Skin epidermis (tissue), 12 donors: ENCODE results near the gene CEP112.
A peak's percentile ranks its signal among the peaks of the same experiment; 100 is the strongest.

Experiments used
- H3K27ac ChIP-seq, 21 experiments: fragments of 200-600 bp; sonication (generic) in 11 of 21; one replicate each; pipeline ENCODE4 v1.5.0; 2020; ENCODE audit warnings: mild to moderate bottlenecking in 3 of 21, inconsistent platforms in 2 of 21, moderate library complexity in 2 of 21
- H3K4me3 ChIP-seq, 7 experiments: fragments of 200-600 bp; sonication (generic) in 2 of 7; one replicate each; pipeline ENCODE4 v1.5.0; 2020; ENCODE audit warnings: inconsistent platforms in 2 of 7, mild to moderate bottlenecking in 2 of 7, moderate library complexity in 1 of 7

Gene CEP112

DNA sequence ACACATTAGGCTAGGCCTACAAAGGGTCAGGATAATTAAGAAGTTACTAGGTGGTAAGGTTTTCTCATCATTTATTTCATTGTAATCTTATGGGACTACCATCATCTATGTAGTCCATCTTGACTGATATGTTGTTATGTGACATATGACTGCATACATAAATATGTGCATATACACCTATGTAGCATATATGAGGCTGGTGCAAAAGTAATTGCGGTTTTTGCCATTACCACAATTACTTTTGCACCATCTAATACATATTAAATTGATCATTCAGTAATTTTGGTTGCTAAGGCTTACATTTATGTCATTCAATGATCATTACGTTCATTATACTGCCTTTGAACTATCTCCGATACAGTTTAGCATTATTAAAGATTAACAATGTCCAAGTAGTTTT lies 462.7 kb downstream of the CEP112 start:
- no peak overlapping the region for H3K4me3 ChIP-seq

GRCh38 chr17:65727832-65728231 lies 464.1 kb downstream of the CEP112 start:
- no peak overlapping the region for H3K4me3 ChIP-seq
- peak overlapping the region in 1 of 21 experiments; percentile 28 for H3K27ac ChIP-seq

More for the DNA sequence above, 462.7 kb downstream of the CEP112 start:
- peak overlapping the region in 1 of 21 experiments; percentile 81 for H3K27ac ChIP-seq

DNA sequence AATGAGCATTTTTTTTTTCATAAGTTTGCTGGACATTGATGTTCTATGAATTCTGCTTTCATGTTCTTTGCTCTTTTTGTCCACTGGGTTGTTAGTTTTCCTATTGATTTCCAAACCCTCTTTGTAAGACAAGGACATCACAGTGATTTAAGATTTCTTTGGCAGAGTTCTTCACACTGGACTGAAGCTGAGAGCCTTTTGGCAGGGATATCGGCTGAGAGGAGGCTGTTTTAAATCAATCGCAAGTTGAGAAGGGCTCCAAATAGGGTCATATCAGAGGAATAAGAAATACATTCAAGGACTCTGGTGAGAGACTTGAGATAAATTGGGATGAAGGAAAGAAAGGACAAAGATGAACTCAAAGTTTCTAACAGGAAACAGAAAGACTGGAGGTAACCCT lies 464.7 kb downstream of the CEP112 start:
- peak overlapping the region in 1 of 21 experiments; percentile 28 for H3K27ac ChIP-seq
- H3K4me3 ChIP-seq, result no peak overlapping the region

DNA sequence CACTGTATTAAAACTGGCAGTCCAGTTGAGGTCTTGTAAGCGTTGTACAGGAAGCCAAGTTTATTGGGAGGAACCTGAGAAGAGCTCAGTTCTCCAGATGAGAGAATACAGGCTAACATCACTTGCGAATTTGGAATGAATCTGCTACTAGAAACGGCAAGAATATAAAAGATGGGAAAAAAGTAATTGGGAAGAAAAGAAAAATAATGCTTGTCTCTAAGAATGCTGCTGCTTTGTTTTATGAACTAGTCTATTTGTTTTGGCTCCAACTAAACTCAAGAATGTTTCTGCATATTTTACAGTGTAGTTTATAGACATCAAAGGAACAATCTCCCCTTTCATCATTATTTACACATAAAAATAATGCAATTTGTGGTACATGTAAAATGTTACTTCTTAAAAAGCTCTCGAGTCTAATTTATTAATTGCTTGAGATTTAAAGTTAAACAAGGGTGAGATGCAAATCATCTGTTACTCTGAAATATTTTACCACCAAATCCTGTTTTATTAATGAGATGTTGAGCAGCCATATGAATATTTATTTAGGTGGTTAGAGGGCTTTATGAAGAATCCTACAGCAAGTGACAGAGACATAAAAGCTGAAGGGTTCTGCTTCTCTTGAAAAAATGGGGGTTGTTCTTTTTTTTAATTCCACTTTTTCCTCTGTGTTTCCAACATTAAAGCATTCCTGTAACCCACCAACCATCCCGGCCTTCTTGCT lies 468.3 kb downstream of the CEP112 start:
- H3K4me3 ChIP-seq, result no peak overlapping the region
- peak overlapping the region in 3 of 21 experiments; percentile 30 to 70 (median 40) for H3K27ac ChIP-seq

DNA sequence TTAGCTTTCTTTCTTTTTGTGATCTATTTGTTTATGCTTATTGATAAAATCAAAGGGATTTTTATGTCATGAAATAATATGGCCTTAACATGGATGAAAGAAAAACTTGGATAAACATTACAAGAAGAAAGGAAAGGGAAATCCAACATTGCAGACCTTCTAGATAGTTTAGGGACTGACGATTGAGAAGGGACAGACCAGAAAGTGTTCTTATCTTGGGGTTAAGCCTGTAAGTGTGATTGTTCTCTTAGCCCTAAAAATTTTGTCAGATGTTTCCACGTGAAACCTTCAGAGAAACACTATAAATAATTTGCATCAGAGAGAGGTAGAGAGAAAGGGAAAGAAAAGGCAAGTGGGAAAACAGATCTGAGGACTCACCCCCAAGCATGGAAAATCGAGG lies 473.3 kb downstream of the CEP112 start:
- Histone ChIP-seq H3K4me3 (no peak overlapping the region), H3K27ac (no peak overlapping the region)

DNA sequence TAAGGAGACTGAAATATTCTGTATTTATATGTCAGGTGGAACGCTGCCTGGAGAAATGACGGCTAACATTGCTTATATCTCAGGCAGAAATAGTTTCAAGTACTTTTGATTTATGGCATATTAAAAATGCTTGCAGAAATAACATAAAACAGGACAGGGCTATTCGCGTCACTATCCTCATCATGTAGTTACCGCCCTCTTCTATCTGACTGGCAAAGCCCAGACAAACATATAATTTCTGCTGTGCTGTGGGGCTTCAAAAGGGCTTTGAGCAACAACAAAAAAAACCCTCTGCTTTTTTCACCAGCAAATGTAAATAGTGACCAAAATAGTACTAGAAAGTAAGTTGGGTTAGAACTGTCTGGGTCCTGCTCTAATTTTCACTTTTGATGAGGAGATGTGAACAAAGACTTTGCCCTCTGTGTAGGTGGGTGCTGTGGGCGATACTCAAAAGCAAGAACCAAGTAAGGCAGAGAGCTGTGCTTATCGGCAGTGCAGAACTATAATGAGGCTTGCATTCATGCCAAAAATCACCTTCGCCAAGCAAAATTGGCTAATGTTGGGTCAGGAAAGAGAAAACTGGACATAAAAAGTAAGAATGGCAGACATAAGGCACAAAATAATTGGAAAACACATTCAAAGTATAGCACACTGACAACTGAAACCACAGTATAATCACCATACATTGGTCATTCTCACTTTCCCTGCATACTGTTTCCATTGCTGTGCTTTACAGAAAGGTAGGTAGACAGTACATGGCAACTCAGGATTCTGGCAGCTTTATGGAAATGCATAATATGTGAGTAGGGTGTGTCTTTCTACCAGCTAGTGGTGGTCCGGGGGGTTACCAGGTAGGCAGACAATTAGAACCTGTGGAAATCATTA lies 479.3 kb downstream of the CEP112 start:
- Histone ChIP-seq H3K4me3 (no peak overlapping the region), H3K27ac (no peak overlapping the region)

GRCh38 chr17:65711671-65712276 lies 480.2 kb downstream of the CEP112 start:
- Histone ChIP-seq H3K27ac (no peak overlapping the region), H3K4me3 (no peak overlapping the region)

- H3K27ac ChIP-seq, result no peak overlapping the region
- H3K4me3 ChIP-seq, result no peak overlapping the region
Measured at GRCh38 chr17:65707780-65708179, 484.2 kb downstream of the CEP112 start.

DNA sequence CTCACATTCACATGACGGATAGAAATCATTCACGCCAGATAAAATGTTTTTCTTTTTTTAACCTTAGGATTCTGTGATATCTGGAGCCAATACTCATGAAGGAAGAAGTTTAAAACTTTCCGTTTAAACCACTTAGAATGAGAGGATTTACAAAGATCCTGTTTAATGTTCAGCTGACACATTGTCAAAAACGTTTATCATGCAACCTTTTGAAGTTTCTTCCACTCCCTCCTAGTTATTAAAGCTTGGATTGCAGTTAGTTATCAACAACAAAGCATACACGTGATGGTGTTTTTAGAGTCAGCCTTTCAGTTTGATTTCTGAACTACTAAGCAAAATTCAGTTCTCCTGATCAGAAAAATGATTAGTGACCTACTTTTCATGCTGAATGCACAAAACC lies 487.2 kb downstream of the CEP112 start:
- no peak overlapping the region for H3K4me3 ChIP-seq
- H3K27ac ChIP-seq, result no peak overlapping the region

DNA sequence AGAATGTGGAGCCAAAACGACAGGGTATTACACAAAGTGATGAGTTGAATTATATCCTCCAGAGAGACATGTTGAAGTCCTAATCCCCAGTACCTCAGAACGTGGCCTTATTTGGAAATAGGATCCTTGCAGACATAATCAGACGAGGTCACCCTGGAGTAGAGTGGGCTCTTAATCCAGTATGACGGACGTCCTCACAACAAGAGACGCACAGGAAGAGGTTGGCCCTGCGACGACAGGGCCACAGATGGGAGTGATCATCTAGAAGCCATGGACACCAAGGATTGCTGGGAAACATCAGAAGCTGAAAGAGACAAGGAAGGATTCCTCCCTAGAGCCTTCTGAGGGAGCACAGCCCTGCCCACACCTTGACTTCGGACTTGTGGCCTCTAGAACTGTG lies 488.0 kb downstream of the CEP112 start:
- Histone ChIP-seq H3K4me3 (no peak overlapping the region), H3K27ac (no peak overlapping the region)

GRCh38 chr17:65699459-65699858 lies 492.5 kb downstream of the CEP112 start:
- Histone ChIP-seq H3K27ac (no peak overlapping the region), H3K4me3 (no peak overlapping the region)

- no peak overlapping the region for H3K4me3 ChIP-seq
- H3K27ac ChIP-seq, result peak overlapping the region in 4 of 21 experiments; percentile 9 to 61 (median 14)
Measured at GRCh38 chr17:65698381-65699061, 493.4 kb downstream of the CEP112 start.

GRCh38 chr17:65697661-65698060 lies 494.3 kb downstream of the CEP112 start:
- Histone ChIP-seq H3K27ac (peak overlapping the region in 5 of 21 experiments; percentile 24 to 61 (median 57)), H3K4me3 (no peak overlapping the region)

- Histone ChIP-seq H3K4me3 (no peak overlapping the region), H3K27ac (peak overlapping the region in 8 of 21 experiments; percentile 30 to 80 (median 54))
Measured at GRCh38 chr17:65696739-65697394, 495.1 kb downstream of the CEP112 start.

DNA sequence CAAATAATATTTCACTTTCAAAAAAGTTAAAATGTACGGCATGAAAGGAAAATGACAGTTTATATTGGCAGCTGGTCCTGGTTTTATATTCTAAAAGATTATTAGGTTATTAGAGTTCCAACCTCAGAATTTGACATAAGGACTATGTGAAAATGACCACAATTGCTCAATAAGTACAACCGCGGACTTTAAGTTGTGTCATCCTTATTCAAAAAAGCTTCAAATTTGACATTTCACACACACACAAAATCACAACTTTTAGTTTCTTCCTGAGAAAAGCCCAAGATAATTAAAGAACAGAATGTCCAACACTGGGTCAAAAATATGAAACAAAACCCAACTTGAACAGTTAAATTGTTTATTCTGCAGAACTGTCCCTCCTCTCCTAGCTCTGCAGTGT lies 497.3 kb downstream of the CEP112 start:
- H3K4me3 ChIP-seq, result no peak overlapping the region
- H3K27ac ChIP-seq, result no peak overlapping the region

DNA sequence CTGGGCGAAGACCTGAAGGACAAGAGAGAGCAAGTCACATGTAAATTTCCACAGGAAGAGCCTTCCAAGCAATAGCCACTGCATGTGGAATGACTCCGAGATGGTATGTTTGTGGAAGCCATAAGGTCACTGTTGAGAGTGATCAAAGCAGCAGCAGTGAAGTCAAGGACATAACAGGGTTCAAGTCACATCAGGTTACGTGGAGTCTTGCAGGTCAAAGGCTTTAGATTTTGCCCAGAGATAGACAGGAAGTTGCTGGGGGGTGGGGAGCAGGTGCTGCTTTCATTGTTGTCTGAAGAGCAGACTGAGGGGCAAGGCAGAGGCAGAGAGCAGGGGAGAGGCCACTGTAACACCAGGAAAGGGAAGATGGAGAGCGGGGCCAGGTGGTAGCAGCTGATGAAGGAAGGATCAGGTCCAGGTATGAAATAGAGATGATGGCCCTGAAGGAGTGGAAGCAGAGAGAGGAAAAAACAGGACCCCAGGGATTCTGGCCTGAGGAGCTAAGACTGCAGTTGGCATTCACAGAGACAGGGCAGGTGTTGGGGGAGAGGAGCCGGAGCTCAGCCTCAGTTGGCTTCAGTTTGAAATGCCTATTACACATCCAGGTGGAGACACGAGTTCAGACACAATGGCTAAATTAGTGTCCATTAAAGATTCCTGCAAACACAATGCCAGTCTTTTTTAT lies 501.2 kb downstream of the CEP112 start:
- H3K27ac ChIP-seq, result no peak overlapping the region

DNA sequence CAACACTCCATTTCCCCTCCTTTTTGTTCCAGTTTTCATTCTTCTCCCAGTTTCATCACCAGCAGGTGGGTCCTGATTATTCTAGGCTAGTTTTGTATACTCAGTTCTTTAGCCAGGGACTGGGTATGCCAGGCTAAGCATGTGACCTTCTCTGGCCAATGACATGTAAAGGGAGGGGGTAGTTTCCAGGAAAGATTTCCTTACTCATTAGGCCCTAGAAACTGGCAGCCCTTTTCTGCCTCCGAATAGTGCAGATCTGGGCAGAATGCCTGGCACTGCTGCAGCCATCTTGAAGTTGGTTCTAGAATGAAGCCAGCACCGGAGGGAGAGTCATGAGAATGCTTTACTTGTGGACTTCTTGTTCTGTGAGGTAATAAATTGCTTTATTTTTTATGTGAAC lies 503.6 kb downstream of the CEP112 start:
- Histone ChIP-seq H3K4me3 (no peak overlapping the region), H3K27ac (no peak overlapping the region)

More for the DNA sequence above, 501.2 kb downstream of the CEP112 start:
- no peak overlapping the region for H3K4me3 ChIP-seq

DNA sequence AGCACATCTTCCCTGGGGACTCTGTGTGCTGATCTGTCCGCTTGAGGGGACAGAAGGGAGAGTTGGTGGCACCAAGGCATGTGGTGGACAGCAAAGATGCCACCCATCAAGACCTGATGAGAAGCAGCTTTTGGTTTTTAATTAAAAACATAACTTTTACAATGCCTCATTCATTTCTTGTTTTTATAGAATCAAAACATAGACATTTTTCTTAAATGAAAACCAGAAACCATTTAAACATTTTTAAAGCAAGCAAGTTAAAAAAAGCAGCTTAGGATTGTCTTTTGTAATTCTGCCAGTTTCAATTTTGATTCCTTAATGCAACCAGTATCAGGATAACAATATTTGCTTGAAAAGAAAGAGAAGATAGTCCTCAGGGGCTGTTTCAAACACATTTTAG lies 506.8 kb downstream of the CEP112 start:
- Histone ChIP-seq H3K27ac (no peak overlapping the region), H3K4me3 (no peak overlapping the region)

- no peak overlapping the region for H3K4me3 ChIP-seq
Measured at GRCh38 chr17:65684631-65685030, 507.3 kb downstream of the CEP112 start.

More at GRCh38 chr17:65684631-65685030, 507.3 kb downstream of the CEP112 start:
- no peak overlapping the region for H3K27ac ChIP-seq
